DND-41 (cell line): ENCODE measurements around the gene SERPINE2.

Experiments used
- EZH2 ChIP-seq: IDR thresholded peaks from 3 replicates; pipeline ENCODE4 v1.6.1; 2012; ENCODE audit warnings: borderline replicate concordance, low read depth, mild to moderate bottlenecking, moderate library complexity, low read length, inconsistent platforms; ENCODE audit not compliant: severe bottlenecking
- TF ChIP-seq, protein P1 (sequence below): IDR thresholded peaks from 2 replicates; pipeline ENCODE4 v1.5.1; 2012; ENCODE audit warnings: borderline replicate concordance, low read length, moderate library complexity, mild to moderate bottlenecking; ENCODE audit not compliant: poor library complexity, severe bottlenecking; ENCODE audit errors: extremely low read depth

DNA sequence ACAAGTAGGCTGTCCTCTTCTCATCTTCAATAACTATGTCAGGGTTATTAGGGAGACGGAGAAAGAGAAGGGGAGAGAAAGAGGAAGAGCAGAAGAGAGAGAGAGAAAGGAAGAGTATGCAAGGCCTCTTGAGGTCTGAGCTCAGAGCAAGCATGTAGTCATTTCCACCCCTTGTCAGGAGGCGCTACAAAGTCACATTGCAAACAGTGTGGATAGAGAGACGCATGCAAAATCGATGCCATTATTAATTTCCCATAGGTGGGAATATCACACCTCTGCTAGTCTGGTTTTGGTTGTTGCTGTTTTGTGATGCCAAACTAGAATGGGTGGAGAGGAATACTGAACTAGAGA lies 24.2 kb upstream of the SERPINE2 start:
- TF ChIP-seq, protein P1, sequence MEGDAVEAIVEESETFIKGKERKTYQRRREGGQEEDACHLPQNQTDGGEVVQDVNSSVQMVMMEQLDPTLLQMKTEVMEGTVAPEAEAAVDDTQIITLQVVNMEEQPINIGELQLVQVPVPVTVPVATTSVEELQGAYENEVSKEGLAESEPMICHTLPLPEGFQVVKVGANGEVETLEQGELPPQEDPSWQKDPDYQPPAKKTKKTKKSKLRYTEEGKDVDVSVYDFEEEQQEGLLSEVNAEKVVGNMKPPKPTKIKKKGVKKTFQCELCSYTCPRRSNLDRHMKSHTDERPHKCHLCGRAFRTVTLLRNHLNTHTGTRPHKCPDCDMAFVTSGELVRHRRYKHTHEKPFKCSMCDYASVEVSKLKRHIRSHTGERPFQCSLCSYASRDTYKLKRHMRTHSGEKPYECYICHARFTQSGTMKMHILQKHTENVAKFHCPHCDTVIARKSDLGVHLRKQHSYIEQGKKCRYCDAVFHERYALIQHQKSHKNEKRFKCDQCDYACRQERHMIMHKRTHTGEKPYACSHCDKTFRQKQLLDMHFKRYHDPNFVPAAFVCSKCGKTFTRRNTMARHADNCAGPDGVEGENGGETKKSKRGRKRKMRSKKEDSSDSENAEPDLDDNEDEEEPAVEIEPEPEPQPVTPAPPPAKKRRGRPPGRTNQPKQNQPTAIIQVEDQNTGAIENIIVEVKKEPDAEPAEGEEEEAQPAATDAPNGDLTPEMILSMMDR: no peak
- no peak for TF ChIP-seq EZH2
